SU-DHL-6 (cell line): ENCODE results near the gene COP1.
"Not testable (repeated sequence)": the region's sequence is repeated elsewhere in the genome, so short reads cannot be mapped to it uniquely, and the experiment has no call there.

Source experiments
- H2AFZ ChIP-seq: fragments of 200-600 bp; sonication (generic); 2 replicates; pipeline ENCODE4 v1.6.1; 2014; ENCODE audit warnings: low read depth, mild to moderate bottlenecking, moderate library complexity, mixed read lengths, antibody characterized with exemption, low read length; ENCODE audit not compliant: severe bottlenecking
- H3F3A ChIP-seq: fragments of 200-600 bp; shearing (Covaris generic); 2 replicates; pipeline ENCODE4 v1.6.0; 2016; ENCODE audit warnings: antibody characterized with exemption, mild to moderate bottlenecking; ENCODE audit not compliant: insufficient read depth
- H3K27ac ChIP-seq: fragments of 200-600 bp; sonication (generic); 2 replicates; pipeline ENCODE4 v1.5.1; 2016; ENCODE audit warnings: low read depth, mild to moderate bottlenecking, low read length, moderate library complexity, mixed read lengths
- H3K27me3 ChIP-seq: fragments of 200-600 bp; sonication (generic), shearing (Covaris generic); 2 replicates; pipeline ENCODE4 v1.6.0; 2014; ENCODE audit warnings: mild to moderate bottlenecking, low read length
- H3K36me3 ChIP-seq: fragments of 200-600 bp; sonication (generic); 2 replicates; pipeline ENCODE4 v1.6.1; 2014; ENCODE audit warnings: mild to moderate bottlenecking, low read length, mixed read lengths
- H3K4me2 ChIP-seq: fragments of 300-600, 200-600 bp; shearing (Covaris generic), sonication (generic); 2 replicates; pipeline ENCODE4 v1.6.0; 2014; ENCODE audit warnings: low read length, low read depth, mild to moderate bottlenecking; ENCODE audit not compliant: poor library complexity, severe bottlenecking
- H3K4me3 ChIP-seq: fragments of 200-600 bp; sonication (generic); 2 replicates; pipeline ENCODE4 v1.5.1; 2014; ENCODE audit warnings: antibody characterized with exemption, low read length, mild to moderate bottlenecking, mixed read lengths; ENCODE audit not compliant: insufficient read depth, poor library complexity, severe bottlenecking
- H3K79me2 ChIP-seq: fragments of 200-600 bp; sonication (generic); 2 replicates; pipeline ENCODE4 v1.6.1; 2014; ENCODE audit warnings: mild to moderate bottlenecking, low read length, moderate library complexity; ENCODE audit not compliant: insufficient read depth
- H3K9ac ChIP-seq: fragments of 200-600 bp; sonication (generic); 2 replicates; pipeline ENCODE4 v1.7.0; 2014; ENCODE audit warnings: mild to moderate bottlenecking, low read length
- H3K9me2 ChIP-seq: fragments of 200-600 bp; sonication (generic); replicated peaks from 2 replicates; pipeline ENCODE4 v1.6.1; 2014; ENCODE audit warnings: low read length; ENCODE audit not compliant: insufficient read depth
- H3K9me3 ChIP-seq: fragments of 200-600 bp; sonication (generic); 2 replicates; pipeline ENCODE4 v1.6.1; 2014; ENCODE audit warnings: low read length, mixed read lengths; ENCODE audit not compliant: insufficient read depth
- H4K20me1 ChIP-seq: fragments of 200-600 bp; sonication (generic); 2 replicates; pipeline ENCODE4 v1.6.1; 2014; ENCODE audit warnings: low read depth, mild to moderate bottlenecking, antibody characterized with exemption, low read length, moderate library complexity, mixed read lengths
- CTCF ChIP-seq: fragments of 200-600 bp; sonication (generic); IDR thresholded peaks from one replicate; pipeline ENCODE4 v1.5.1; 2017; ENCODE audit warnings: antibody characterized with exemption, mild to moderate bottlenecking, low read length, moderate library complexity; ENCODE audit not compliant: insufficient read depth, poor library complexity, severe bottlenecking
- EZH2phosphoT487 ChIP-seq: fragments of 200-600 bp; sonication (generic), shearing (Covaris generic); conservative IDR thresholded peaks from 2 replicates; pipeline ENCODE4 v1.6.1; 2018; ENCODE audit warnings: mild to moderate bottlenecking, antibody characterized with exemption, low read length, moderate library complexity, mixed read lengths

COP1 gene

GRCh38 chr1:175992202-175992601 lies 214.9 kb downstream of the COP1 start:
- H3K4me3 ChIP-seq, H3K4me2 ChIP-seq, H3K79me2 ChIP-seq, H3K9me2 ChIP-seq, H3K9me3 ChIP-seq, H3K27ac ChIP-seq, H3K27me3 ChIP-seq, H3K9ac ChIP-seq, H3F3A ChIP-seq, H4K20me1 ChIP-seq, H2AFZ ChIP-seq: not testable (repeated sequence)
- H3K36me3 ChIP-seq, result peaks cover 20% of the 10 kb centered on the region

GRCh38 chr1:175984813-175985212 lies 222.3 kb downstream of the COP1 start:
- Histone ChIP-seq H3K9me2 (no peaks in the 10 kb centered on the region), H3K79me2 (no peaks in the 10 kb centered on the region), H2AFZ (no peak overlapping the region), H3K4me3 (no peak overlapping the region), H3F3A (no peaks in the 10 kb centered on the region), H3K9me3 (no peaks in the 10 kb centered on the region), H4K20me1 (no peaks in the 10 kb centered on the region), H3K9ac (no peak overlapping the region), H3K4me2 (no peak overlapping the region), H3K27ac (no peak overlapping the region), H3K27me3 (no peaks in the 10 kb centered on the region), H3K36me3 (peaks cover 59% of the 10 kb centered on the region)
- TF ChIP-seq CTCF, result no peak
- no peak for TF ChIP-seq EZH2phosphoT487

- no peaks in the 10 kb centered on the region for H3K9me2 ChIP-seq
- TF ChIP-seq EZH2phosphoT487, result no peak
- TF ChIP-seq CTCF, result no peak
- no peak overlapping the region for H2AFZ ChIP-seq
- H4K20me1 ChIP-seq, result no peaks in the 10 kb centered on the region
- H3K27ac ChIP-seq, result no peak overlapping the region
- H3K4me3 ChIP-seq, result no peak overlapping the region
- peaks cover 57% of the 10 kb centered on the region for H3K36me3 ChIP-seq
- no peak overlapping the region for H3K4me2 ChIP-seq
- H3K27me3 ChIP-seq, result no peaks in the 10 kb centered on the region
- no peaks in the 10 kb centered on the region for H3K9me3 ChIP-seq
- H3K79me2 ChIP-seq, result no peaks in the 10 kb centered on the region
- H3K9ac ChIP-seq, result no peak overlapping the region
- H3F3A ChIP-seq, result no peaks in the 10 kb centered on the region
Measured at GRCh38 chr1:175984057-175984812, 222.9 kb downstream of the COP1 start.

GRCh38 chr1:175983363-175983762 lies 223.7 kb downstream of the COP1 start:
- peaks cover 49% of the 10 kb centered on the region for H3K36me3 ChIP-seq
- H3K4me3 ChIP-seq, H3K9ac ChIP-seq, H4K20me1 ChIP-seq, H3K27me3 ChIP-seq, H3K9me3 ChIP-seq, H3K27ac ChIP-seq, H3F3A ChIP-seq, H2AFZ ChIP-seq, H3K4me2 ChIP-seq, H3K79me2 ChIP-seq, H3K9me2 ChIP-seq: not testable (repeated sequence)
